CD4-positive, alpha-beta T cell treated with Interleukin-6 for 4 hours (primary cell): Measurements from ENCODE around the gene TMEM212.
"Not testable (repeated sequence)": the region's sequence is repeated elsewhere in the genome, so short reads cannot be mapped to it uniquely, and the experiment has no call there.

Experiments used
- DNase-seq: peaks from one replicate; pipeline ENCODE4 v3.0.0-alpha.2; 2020; ENCODE audit warnings: mixed read lengths

The TMEM212 gene

GRCh38 chr3:171835613-171836012 lies 7.5 kb upstream of the TMEM212 start:
- no peak for DNase-seq

GRCh38 chr3:171836855-171837254 lies 6.3 kb upstream of the TMEM212 start:
- DNase-seq: no peak

- DNase-seq: no peak
Measured at GRCh38 chr3:171837698-171838097, 5.5 kb upstream of the TMEM212 start.

GRCh38 chr3:171838218-171838720 lies 4.9 kb upstream of the TMEM212 start:
- no peak for DNase-seq

GRCh38 chr3:171839270-171839669 lies 3.9 kb upstream of the TMEM212 start:
- DNase-seq: no peak

- no peak for DNase-seq
Measured at GRCh38 chr3:171840445-171840810, 2.7 kb upstream of the TMEM212 start.

- DNase-seq: no peak
Measured at GRCh38 chr3:171840811-171841619, 2.1 kb upstream of the TMEM212 start.

GRCh38 chr3:171841620-171842000 lies 1.5 kb upstream of the TMEM212 start:
- DNase-seq: no peak

- DNase-seq: no peak
Measured at GRCh38 chr3:171844873-171845272, 1.7 kb downstream of the TMEM212 start.

- no peak for DNase-seq
Measured at GRCh38 chr3:171845481-171846284, 2.5 kb downstream of the TMEM212 start.

- no peak for DNase-seq
Measured at GRCh38 chr3:171846597-171846996, 3.4 kb downstream of the TMEM212 start.

GRCh38 chr3:171847133-171847532 lies 4.0 kb downstream of the TMEM212 start:
- DNase-seq: no peak

GRCh38 chr3:171847595-171848259 lies 4.6 kb downstream of the TMEM212 start:
- DNase-seq: no peak

- DNase-seq: no peak
Measured at GRCh38 chr3:171849617-171850319, 6.6 kb downstream of the TMEM212 start.

- DNase-seq: no peak
Measured at GRCh38 chr3:171850320-171850959, 7.3 kb downstream of the TMEM212 start.

- no peak for DNase-seq
Measured at GRCh38 chr3:171850960-171851659, 8.0 kb downstream of the TMEM212 start.

GRCh38 chr3:171851660-171852058 lies 8.5 kb downstream of the TMEM212 start:
- no peak for DNase-seq

GRCh38 chr3:171854649-171855305 lies 11.6 kb downstream of the TMEM212 start:
- no peak for DNase-seq

- DNase-seq: not testable (repeated sequence)
Measured at GRCh38 chr3:171858770-171859169, 15.6 kb downstream of the TMEM212 start.

GRCh38 chr3:171860830-171861535 lies 17.8 kb downstream of the TMEM212 start:
- DNase-seq: no peak
